Measurements from ENCODE around the gene ZNF432. TPM values are rescaled to one million over a fixed set of nuclear protein-coding genes. Genes with fewer than 3 reads are reported as not detected.

ZNF432 gene
- total and polyA plus RNA-seq, 2 of the 13 experiments (the other 11 are each of a cell fraction or from before 2014, with no cell fraction given) = 4.1 to 8.7 TPM

- TF ChIP-seq MXD3 (CRISPR knock-in tag; IDR thresholded peaks at IDR 0.05) (peak; percentile 45; the same call in 1 of the 2 replicates), ZIK1 (CRISPR knock-in tag; IDR thresholded peaks at IDR 0.05; ENCODE audit: borderline replicate concordance, low read depth) (no peak), ZNF263 (CRISPR knock-in tag; IDR thresholded peaks at IDR 0.05) (peak; percentile 66), SP5 (CRISPR knock-in tag; IDR thresholded peaks at IDR 0.05; ENCODE audit: borderline replicate concordance, low read depth) (no peak), ZBTB34 (CRISPR knock-in tag; IDR thresholded peaks at IDR 0.05) (peak; percentile 71), RARA (CRISPR knock-in tag; IDR thresholded peaks at IDR 0.05) (0 out of 2 replicates have a peak, but pooled peaks have one; percentile 13), HMGXB3 (CRISPR knock-in tag; IDR thresholded peaks at IDR 0.05; ENCODE audit: borderline replicate concordance) (no peak; the same call in 1 of the 2 replicates), RNF2 (conservative IDR thresholded peaks at IDR 0.05; ENCODE audit: low read depth) (no peak), ARNT2 (CRISPR knock-in tag; IDR thresholded peaks at IDR 0.05; ENCODE audit: low read depth) (no peak; the same call in 1 of the 2 replicates), TBX2 (CRISPR knock-in tag; IDR thresholded peaks at IDR 0.05; ENCODE audit: borderline replicate concordance) (peak; percentile 73), KDM2A (CRISPR knock-in tag; IDR thresholded peaks at IDR 0.05; ENCODE audit: borderline replicate concordance, low read depth) (peak; percentile 96), ZNF224 (CRISPR knock-in tag; IDR thresholded peaks at IDR 0.05) (peak; percentile 69; the same call in 1 of the 2 replicates), NFIB (CRISPR knock-in tag; IDR thresholded peaks at IDR 0.05; ENCODE audit: borderline replicate concordance) (no peak), TAF1 (CRISPR knock-in tag; IDR thresholded peaks at IDR 0.05) (peak; percentile 86; the same call in 1 of the 2 replicates), SP2 (CRISPR knock-in tag; IDR thresholded peaks at IDR 0.05) (no peak), ZNF800 (CRISPR knock-in tag; IDR thresholded peaks at IDR 0.05) (peak; percentile 55; the same call in 1 of the 2 replicates), ZNF33B (CRISPR knock-in tag; IDR thresholded peaks at IDR 0.05) (no peak), KAT8 (CRISPR knock-in tag; IDR thresholded peaks at IDR 0.05) (peak; percentile 92; the same call in 1 of the 2 replicates), SRSF1 (optimal IDR thresholded peaks at IDR 0.05; ENCODE audit: low read depth, low read length) (peak; percentile 60), ZNF441 (CRISPR knock-in tag; IDR thresholded peaks at IDR 0.05; ENCODE audit: borderline replicate concordance) (peak; percentile 69)
Observed at GRCh38 chr19:52028027-52028779, 20.4 kb downstream of the ZNF432 start, which contains the start of gene ZNF614 (continued).
